SK-N-MC (cell line): ENCODE results near the gene PPTC7.

Experiments used
- EZH2 ChIP-seq: fragments of 200-600 bp; sonication (generic); IDR thresholded peaks from one replicate; pipeline ENCODE4 v1.6.1; 2017; ENCODE audit warnings: antibody characterized with exemption
- FOXP2 ChIP-seq: optimal IDR thresholded peaks from 2 replicates; pipeline ENCODE3; 2011; ENCODE audit warnings: mild to moderate bottlenecking, moderate library complexity; ENCODE audit not compliant: insufficient read depth; ENCODE audit errors: extremely low read length, control extremely low read depth
- POLR2AphosphoS5 ChIP-seq: IDR thresholded peaks from 2 replicates; pipeline ENCODE4 v1.6.1; 2012; ENCODE audit warnings: mild to moderate bottlenecking, low read depth, low read length, borderline replicate concordance

GRCh38 chr12:110498984-110499706 lies 84.0 kb downstream of the PPTC7 start:
- TF ChIP-seq EZH2 (no peak), POLR2AphosphoS5 (no peak), FOXP2 (no peak)
